Activated gamma-delta T cell treated with Interleukin-2 at 50 U/mL for 16 hours (primary cell): ENCODE results near the gene ARL15.

Experiments
- DNase-seq: peaks from one replicate; pipeline ENCODE4 v3.0.0-alpha.2; 2020

The ARL15 gene

GRCh38 chr5:54281960-54282692 lies 28.2 kb downstream of the ARL15 start:
- no peak for DNase-seq

- no peak for DNase-seq
Observed at GRCh38 chr5:54279960-54280359, 30.4 kb downstream of the ARL15 start.

DNA sequence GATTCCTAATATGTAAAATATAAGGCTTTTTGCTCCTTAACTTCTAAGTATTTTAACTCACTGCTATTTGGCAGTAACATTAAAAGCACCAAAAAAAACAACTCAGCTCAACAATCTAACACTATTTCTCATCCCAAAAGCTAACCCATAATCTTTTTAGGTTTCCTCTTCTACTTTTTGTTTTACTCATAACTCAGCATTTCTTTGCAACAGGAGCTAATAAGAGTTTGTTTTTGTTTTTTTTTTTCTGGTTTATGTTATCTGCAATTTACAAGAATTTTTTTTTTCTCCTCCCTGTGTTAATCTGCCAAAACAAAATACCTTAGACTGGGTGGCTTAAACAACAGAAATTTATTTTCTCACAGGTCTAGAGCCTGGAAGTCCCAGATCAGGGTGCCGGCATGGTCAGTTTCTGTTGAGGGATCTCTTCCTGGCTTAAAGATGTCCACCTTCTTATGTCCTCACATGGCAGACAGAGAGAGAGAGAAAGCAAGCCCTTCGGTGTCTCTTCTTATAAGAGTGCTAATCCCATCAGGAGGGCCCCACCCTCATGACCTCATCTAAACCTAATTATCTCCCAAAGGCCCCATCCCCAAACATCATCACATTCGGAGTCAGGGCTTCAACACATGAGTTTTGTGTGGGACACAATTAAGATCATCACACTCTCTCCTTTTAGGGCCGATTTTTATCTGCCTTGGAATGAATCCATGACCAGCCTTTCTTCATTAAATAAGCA lies 31.2 kb downstream of the ARL15 start:
- no peak for DNase-seq

DNA sequence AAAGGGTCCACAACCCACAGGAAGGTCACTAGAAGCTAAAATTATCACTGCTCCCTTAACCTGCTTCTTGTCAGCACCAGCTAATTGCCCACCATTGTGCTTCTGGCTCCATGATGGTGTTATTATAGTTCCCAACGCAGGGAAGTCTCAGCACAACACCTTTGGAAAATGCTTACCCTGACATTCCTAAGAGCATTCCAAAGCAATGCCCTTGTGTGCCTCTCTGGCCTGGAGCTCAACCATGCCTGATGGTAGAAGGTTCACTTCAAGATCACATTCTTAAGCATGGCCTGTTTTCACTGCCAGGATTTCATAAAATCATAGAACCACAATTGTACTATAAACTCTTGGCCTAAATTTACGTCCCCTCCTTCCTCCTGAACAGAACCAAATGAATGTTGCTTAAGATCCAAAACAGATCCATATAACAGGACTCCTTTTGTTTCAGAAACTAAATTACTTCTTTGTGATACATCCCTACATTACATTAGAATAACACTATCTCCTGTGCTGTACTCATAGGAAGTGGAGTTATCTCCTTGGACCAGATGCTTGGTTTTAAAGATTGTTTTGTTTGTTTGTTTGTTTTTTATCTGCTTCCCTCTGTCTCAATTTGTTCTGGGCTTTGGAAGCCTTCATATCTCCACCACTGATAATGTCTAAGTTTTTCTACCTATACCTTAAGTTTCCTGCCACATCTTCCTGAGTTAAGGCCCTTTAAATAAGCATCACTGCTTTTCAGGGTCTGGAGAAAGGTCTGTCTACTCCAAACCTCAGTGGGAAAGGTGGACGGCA lies 32.1 kb downstream of the ARL15 start:
- DNase-seq: no peak

DNA sequence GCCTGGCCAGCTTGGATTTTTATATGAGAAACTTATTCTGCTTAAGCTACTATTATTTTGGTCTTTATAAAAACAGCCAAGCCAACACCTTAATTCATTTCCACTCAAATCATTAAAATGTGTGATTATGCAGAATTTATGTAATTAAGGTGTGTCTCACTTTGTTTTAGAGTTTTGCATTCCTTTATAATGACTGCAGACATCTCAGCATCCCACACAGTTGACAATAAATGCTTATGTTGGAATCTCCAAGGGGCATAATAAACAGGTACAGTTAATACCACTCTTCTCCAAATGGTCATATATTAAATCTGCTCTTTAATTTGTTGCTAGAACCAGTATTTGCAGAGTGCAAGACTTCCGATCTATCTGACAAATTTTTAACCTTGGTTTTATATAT lies 34.3 kb downstream of the ARL15 start:
- DNase-seq: no peak

GRCh38 chr5:54275361-54275760 lies 35.0 kb downstream of the ARL15 start:
- no peak for DNase-seq

DNA sequence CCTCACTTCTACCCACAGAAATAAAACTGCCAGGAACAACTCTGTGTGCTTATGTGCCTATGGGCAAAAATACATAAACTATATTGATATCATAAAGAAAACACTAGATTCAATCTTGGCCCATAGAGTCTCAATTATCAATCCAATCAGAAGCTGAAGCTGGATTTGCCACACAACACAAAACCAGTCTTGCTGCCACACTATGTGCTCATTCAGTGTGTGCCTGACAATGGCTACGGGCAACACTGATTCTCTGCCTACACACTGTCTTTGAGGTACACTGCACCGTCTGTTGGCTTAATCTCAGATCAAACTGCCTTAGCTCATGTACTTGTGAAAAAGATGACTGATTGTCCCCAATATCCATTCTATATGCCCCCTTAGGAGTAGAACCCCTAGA lies 35.4 kb downstream of the ARL15 start:
- DNase-seq: no peak

GRCh38 chr5:54273715-54274114 lies 36.7 kb downstream of the ARL15 start:
- no peak for DNase-seq

DNA sequence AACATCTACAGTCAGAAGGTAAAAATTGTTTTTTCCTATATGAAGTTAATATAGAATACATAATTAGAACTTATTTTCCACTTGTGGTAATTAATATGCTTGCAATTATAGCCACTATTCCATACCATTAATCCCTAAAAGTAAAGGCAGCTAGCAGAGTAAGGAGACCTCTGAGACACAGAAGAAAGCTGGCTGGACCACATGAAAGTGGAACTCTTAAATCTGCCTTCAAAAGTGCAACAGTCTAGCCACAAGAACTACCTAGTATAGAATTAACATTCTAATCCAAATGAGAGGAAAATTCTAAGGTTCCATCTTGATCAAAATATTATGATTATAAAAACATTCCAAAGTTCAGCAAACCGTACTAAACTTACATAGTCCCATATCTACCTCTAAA lies 37.6 kb downstream of the ARL15 start:
- DNase-seq: no peak

- DNase-seq: no peak
Observed at GRCh38 chr5:54270326-54270725, 40.0 kb downstream of the ARL15 start.

DNA sequence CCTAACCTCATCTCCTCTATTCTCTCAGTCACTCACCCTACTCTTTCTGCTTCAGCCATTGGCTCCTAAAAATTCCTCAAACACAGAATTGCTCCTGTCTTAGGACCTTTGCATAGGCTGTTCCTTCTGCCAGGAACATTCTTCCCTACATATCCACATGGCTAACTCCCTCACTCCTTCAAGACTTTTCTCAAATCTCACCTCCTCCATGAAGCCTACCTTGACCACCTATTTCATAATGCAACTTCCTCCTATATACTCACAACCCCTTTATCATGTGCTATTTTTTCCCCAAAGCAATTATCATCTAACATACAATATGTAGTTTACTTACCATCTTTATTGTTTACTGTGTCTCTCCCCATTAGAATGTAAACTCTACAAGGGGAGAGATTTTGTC lies 45.8 kb downstream of the ARL15 start:
- no peak for DNase-seq

- DNase-seq: no peak
Observed at GRCh38 chr5:54263447-54263846, 46.9 kb downstream of the ARL15 start.

- no peak for DNase-seq
Observed at GRCh38 chr5:54261596-54261995, 48.8 kb downstream of the ARL15 start.

- DNase-seq: no peak
Observed at GRCh38 chr5:54259981-54260380, 50.4 kb downstream of the ARL15 start.

DNA sequence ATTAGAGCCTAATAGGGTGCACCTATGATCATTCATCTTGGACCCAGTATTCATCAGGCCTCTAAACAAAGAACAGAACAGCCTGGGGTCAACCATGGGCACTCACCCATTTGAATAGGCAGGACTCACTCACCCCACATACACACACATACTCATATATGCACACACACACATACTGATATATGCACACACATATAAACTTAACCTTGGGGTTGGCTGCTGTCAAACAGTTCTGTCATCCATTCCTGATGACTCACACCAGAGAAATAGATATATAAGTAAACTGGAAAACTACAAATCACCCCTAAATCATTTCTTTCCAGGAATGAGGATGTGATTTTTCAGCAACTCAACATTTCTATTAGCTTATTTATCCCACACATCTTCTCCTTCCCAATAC lies 51.3 kb downstream of the ARL15 start:
- DNase-seq: no peak

DNA sequence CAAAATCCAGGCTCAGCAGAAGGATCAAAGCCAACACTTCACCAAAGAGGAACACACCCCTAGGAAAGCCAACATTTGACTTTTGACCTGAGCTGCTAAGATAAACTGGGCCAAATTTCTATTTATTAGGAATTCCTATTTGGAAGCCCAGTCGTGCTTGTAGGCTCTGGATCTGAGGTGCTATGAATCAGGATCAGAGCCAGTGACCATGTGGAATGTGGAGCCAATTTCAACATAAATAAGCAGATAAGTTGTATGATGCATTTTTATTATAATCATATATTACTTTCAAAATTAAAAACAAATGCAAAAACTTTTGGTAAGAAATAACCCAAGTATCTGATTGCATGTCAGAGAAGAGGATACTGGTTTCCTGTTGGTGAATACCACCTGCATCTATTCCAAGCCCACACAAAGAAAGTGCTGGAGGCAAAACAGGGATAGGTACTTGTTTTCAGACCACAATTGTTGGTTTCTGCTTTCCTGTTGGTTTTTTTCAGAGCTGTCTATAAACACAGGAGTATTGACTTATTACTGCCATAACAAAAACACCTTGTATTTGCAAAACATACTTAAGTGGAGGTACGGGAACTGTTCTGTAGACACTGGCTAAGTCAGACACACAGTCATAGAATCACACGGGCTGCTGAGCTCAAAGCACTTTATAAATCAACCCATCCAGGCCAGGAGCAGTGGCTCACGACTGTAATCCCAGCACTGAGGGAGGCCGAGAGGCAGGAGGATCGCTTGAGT lies 52.8 kb downstream of the ARL15 start:
- no peak for DNase-seq

GRCh38 chr5:54254482-54255198 lies 55.7 kb downstream of the ARL15 start:
- no peak for DNase-seq

GRCh38 chr5:54251981-54252380 lies 58.4 kb downstream of the ARL15 start:
- DNase-seq: no peak

- DNase-seq: peak; percentile 33
Observed at GRCh38 chr5:54249210-54250028, 61.0 kb downstream of the ARL15 start.

DNA sequence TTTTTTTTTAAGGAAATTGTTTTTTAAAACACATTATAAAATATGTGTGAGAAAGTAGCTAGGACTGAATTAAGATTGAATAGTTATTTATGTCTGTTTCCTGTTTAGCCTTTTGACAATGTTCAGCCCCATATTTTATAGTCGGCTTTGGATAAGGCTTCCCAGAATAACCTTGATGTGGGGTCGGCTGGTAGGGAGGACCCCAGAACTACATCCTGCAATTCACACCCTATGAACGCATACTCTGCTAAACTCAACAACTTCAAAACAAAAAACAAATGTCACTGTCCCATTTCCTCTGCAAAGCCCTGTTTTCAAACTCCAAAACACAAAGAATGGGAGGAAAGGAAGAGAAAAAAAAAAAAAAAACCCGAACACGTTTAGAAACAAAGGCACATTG lies 63.1 kb downstream of the ARL15 start:
- no peak for DNase-seq

DNA sequence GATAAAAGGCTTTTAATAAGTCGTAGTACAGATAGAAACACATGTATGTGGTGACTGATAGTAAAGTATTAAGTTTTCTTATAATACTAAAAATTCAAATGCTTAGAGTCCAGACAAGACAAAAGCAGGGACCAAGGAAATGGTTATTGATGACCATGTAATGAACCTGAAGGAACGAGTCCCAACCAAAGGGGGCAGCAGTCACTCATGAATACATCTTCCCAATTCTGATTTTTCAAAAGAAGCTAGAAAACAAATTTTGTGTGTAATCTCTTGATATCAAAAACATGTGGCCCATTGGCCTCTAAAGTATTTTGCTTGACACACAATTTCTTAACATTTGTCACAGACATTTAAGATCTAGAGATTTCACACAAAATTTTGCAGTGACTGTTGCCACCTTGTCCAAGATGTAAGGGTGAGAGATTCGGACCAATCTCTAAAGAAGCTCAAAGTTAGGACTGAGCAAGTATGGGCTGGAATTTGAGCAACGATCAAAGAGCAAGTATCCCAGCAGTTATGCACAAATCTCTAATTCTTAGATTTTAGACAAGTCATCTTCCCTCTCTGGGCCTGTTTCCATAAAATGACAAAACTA lies 66.8 kb downstream of the ARL15 start:
- DNase-seq: peak; percentile 7
